GM12878 (cell line): Measurements from ENCODE around the gene NAA60. TPM values are rescaled to one million over a fixed set of nuclear protein-coding genes. Genes with fewer than 3 reads are reported as not detected.

ENCODE experiments used
- ATAC-seq: fragments of 200-7000 bp; cut with Tn5 transposase; 3 replicates; pipeline ENCODE4 v1.9.1; 2020; ENCODE audit warnings: mild to moderate bottlenecking, moderate library complexity
- BruUV-seq: library from RNA; stranded (reverse); fragments of 400-500 nt; replicated peaks from 2 replicates; lab custom pipeline; 2021; lab: Mats Ljungman, UMichigan
- CTCF ChIA-PET: fragments of 300-600 bp; sonication (Branson Sonifier 250); formaldehyde crosslinking; extraction: SDS; loops from one replicate; lab custom pipeline; 2021; ENCODE audit warnings: inconsistent platforms; lab: Yijun Ruan, JAX
- POLR2A ChIA-PET: fragments of 350-600 bp; formaldehyde crosslinking; extraction: SDS; loops from one replicate; lab custom pipeline; 2021; ENCODE audit warnings: inconsistent platforms; lab: Charles Lee
- RAD21 ChIA-PET: fragments of 300-600 bp; sonication (Branson Sonifier 250); formaldehyde crosslinking; loops from one replicate; lab custom pipeline; 2023; ENCODE audit warnings: antibody characterized with exemption; ENCODE audit not compliant: unreplicated experiment; lab: Charles Lee
- SMC1A ChIA-PET: fragments of 300-600 bp; sonication (Branson Sonifier 250); formaldehyde crosslinking; loops from one replicate; lab custom pipeline; 2023; ENCODE audit not compliant: unreplicated experiment, uncharacterized antibody; lab: Charles Lee
- DNase-seq: peaks from one replicate; pipeline ENCODE4 v3.0.0-alpha.2; 2011; ENCODE audit warnings: low read depth, low spot score
- FAIRE-seq: peaks from 3 replicates; lab custom pipeline; 2011; peaks lifted over from hg19 to GRCh38; lab: Jason Lieb, UNC
- H2AFZ ChIP-seq: 2 replicates; pipeline ENCODE4 v1.6.0; 2011; ENCODE audit warnings: low read depth, low read length, control low read depth; ENCODE audit not compliant: control insufficient read depth
- H3K27ac ChIP-seq: 2 replicates; pipeline ENCODE4 v1.5.1; 2011; ENCODE audit warnings: control low read depth; ENCODE audit not compliant: control insufficient read depth, insufficient read depth
- H3K27me3 ChIP-seq, 2 experiments: replicated peaks in 1 of 2; 2 replicates each; pipeline versions ENCODE4 v1.6.0 to v1.6.1; 2011; ENCODE audit warnings: low read length in 1 of 2; ENCODE audit not compliant: control insufficient read depth in 2 of 2, insufficient read depth in 2 of 2
- H3K36me3 ChIP-seq, 2 experiments: 2 replicates each; pipeline ENCODE4 v1.5.1; 2011; ENCODE audit warnings: low read length in 1 of 2; ENCODE audit not compliant: control insufficient read depth in 2 of 2, insufficient read depth in 2 of 2
- H3K4me1 ChIP-seq: 2 replicates; pipeline ENCODE4 v1.6.1; 2011; ENCODE audit warnings: mild to moderate bottlenecking, low read length, moderate library complexity, mixed read lengths; ENCODE audit not compliant: control insufficient read depth, insufficient read depth
- H3K4me2 ChIP-seq: 2 replicates; pipeline ENCODE4 v1.6.0; 2011; ENCODE audit warnings: control low read depth; ENCODE audit not compliant: control insufficient read depth, insufficient read depth
- H3K4me3 ChIP-seq: fragments of 200-600 bp; sonication (generic); 2 replicates; pipeline ENCODE4 v1.5.1; 2016
- H3K79me2 ChIP-seq: 2 replicates; pipeline ENCODE4 v1.6.0; 2011; ENCODE audit warnings: low read length; ENCODE audit not compliant: control insufficient read depth, insufficient read depth
- H3K9ac ChIP-seq: 2 replicates; pipeline ENCODE4 v1.8.0; 2011; ENCODE audit warnings: low read length, control low read depth, mixed read lengths; ENCODE audit not compliant: control insufficient read depth, insufficient read depth
- H3K9me3 ChIP-seq: replicated peaks from 3 replicates; pipeline ENCODE4 v1.5.1; 2011; ENCODE audit warnings: mild to moderate bottlenecking, low read length; ENCODE audit not compliant: control insufficient read depth, insufficient read depth
- H4K20me1 ChIP-seq: 2 replicates; pipeline ENCODE4 v1.6.0; 2011; ENCODE audit not compliant: control insufficient read depth, insufficient read depth
- BACH1 ChIP-seq: fragments of 450-650 bp; IDR thresholded peaks from 2 replicates; pipeline ENCODE4 v1.6.1; 2017; ENCODE audit warnings: mild to moderate bottlenecking, borderline replicate concordance
- BRCA1 ChIP-seq: IDR thresholded peaks from 2 replicates; pipeline ENCODE4 v1.6.1; 2011; ENCODE audit warnings: low read depth, low read length, improper control_type of control experiment
- CHD1 ChIP-seq: IDR thresholded peaks from 2 replicates; pipeline ENCODE4 v1.6.1; 2012; ENCODE audit warnings: low read depth, low read length, improper control_type of control experiment
- EGR1 ChIP-seq, 2 experiments: IDR thresholded peaks; 1 replicate in 1 of 2; 2 replicates in 1 of 2; pipeline ENCODE4 v1.6.1; 2011 to 2012; ENCODE audit warnings: low read depth in 2 of 2, low read length in 2 of 2, borderline replicate concordance in 1 of 2, mild to moderate bottlenecking in 1 of 2, moderate library complexity in 1 of 2
- EZH2 ChIP-seq: IDR thresholded peaks from 2 replicates; pipeline ENCODE4 v1.6.1; 2012; ENCODE audit warnings: low read depth, mild to moderate bottlenecking, control low read depth, inconsistent platforms, low read length, borderline replicate concordance; ENCODE audit not compliant: control insufficient read depth
- KLF5 ChIP-seq: fragments of 450-650 bp; IDR thresholded peaks from 2 replicates; pipeline ENCODE4 v1.6.1; 2014; ENCODE audit warnings: mild to moderate bottlenecking; ENCODE audit not compliant: partially characterized antibody
- MEF2A ChIP-seq: IDR thresholded peaks from 2 replicates; pipeline ENCODE4 v1.6.1; 2011; ENCODE audit warnings: low read depth, mild to moderate bottlenecking, low read length, moderate library complexity; ENCODE audit not compliant: insufficient read depth
- RBBP5 ChIP-seq: fragments of 200-600 bp; sonication (generic); conservative IDR thresholded peaks from 2 replicates; pipeline ENCODE4 v1.6.1; 2016
- RFX5 ChIP-seq: IDR thresholded peaks from 2 replicates; pipeline ENCODE4 v1.6.1; 2011; ENCODE audit warnings: low read depth, low read length, improper control_type of control experiment
- ZNF217 ChIP-seq: fragments of 450-650 bp; IDR thresholded peaks from 2 replicates; pipeline ENCODE4 v1.6.1; 2017; ENCODE audit warnings: antibody characterized with exemption, mild to moderate bottlenecking
- ZNF274 ChIP-seq: IDR thresholded peaks from one replicate; pipeline ENCODE4 v1.8.0; 2011; ENCODE audit not compliant: insufficient read length, insufficient read depth
- WGBS: methylation state at CpG from one replicate; pipeline ENCODE4 v1.1.6; 2016; ENCODE audit warnings: low lambda C conversion rate; ENCODE audit not compliant: insufficient replicate concordance, insufficient coverage; ENCODE audit errors: missing lambda C conversion rate; 5-methylcytosine and 5-hydroxymethylcytosine counted together
- in situ Hi-C: fragments of 300-500 bp; cut with MboI; formaldehyde crosslinking; loops from 9 replicates; pipeline ENCODE4 v1.14.3; 2018; ENCODE audit warnings: mixed read lengths
- intact Hi-C: fragments of 100-400 bp; cut with micrococcal nuclease; formaldehyde crosslinking; loops from one replicate; pipeline ENCODE4 v1.14.2; 2022; ENCODE audit not compliant: unreplicated experiment
- polyA plus RNA-seq, 11 experiments: library from polyadenylated mRNA; depleted of rRNA in 4 of 11; unstranded in 6 of 11; stranded (reverse) in 5 of 11; fragments of >200 nt; fragmentation: Nextera tagmentation in 4 of 11; fragmentation: Illumina TruSeq in 1 of 11; extraction: Ambion mirVana in 4 of 11; extraction: Trizol in 1 of 11; gene quantifications; 1 replicate in 1 of 11; 2 replicates in 10 of 11; pipeline versions ENCODE4 v1.2.1 to v1.2.3, GENCODE V29; 2011 to 2016; ENCODE audit warnings: inconsistent platforms in 2 of 11, missing spikeins in 2 of 11, low read depth in 1 of 11
- total RNA-seq, 4 experiments: library from RNA; depleted of rRNA in 3 of 4; stranded (reverse); fragments of >200 nt in 3 of 4; fragmentation: Illumina TruSeq in 1 of 4; extraction: Trizol in 1 of 4; gene quantifications; 2 replicates each; pipeline versions ENCODE4 v1.2.1 to v1.2.3, GENCODE V29; 2013 to 2021
- TF ChIP-seq, protein P1 (sequence below): IDR thresholded peaks from 2 replicates; pipeline ENCODE4 v1.6.1; 2012; ENCODE audit warnings: low read depth, low read length, improper control_type of control experiment
- TF ChIP-seq, protein P2 (sequence below): fragments of 450-650 bp; IDR thresholded peaks from 2 replicates; pipeline ENCODE4 v1.6.1; 2016; ENCODE audit warnings: mild to moderate bottlenecking, moderate library complexity, borderline replicate concordance
- TF ChIP-seq, protein P3 (sequence below): fragments of 450-650 bp; IDR thresholded peaks from 2 replicates; pipeline ENCODE4 v1.6.1; 2014; ENCODE audit warnings: mild to moderate bottlenecking
- TF ChIP-seq, protein P4 (sequence below): fragments of 450-650 bp; IDR thresholded peaks from 2 replicates; pipeline ENCODE4 v1.6.1; 2016; ENCODE audit warnings: mild to moderate bottlenecking
- TF ChIP-seq, protein P5 (sequence below): fragments of 450-650 bp; IDR thresholded peaks from 2 replicates; pipeline ENCODE4 v1.6.1; 2017; ENCODE audit warnings: low read depth, mild to moderate bottlenecking, moderate library complexity

Gene NAA60
- total and polyA plus RNA-seq, 10 of the 15 experiments (the other 5 are each of a cell fraction or from before 2014, with no cell fraction given): 6.2 to 43.1 (median 34.6) TPM

DNA sequence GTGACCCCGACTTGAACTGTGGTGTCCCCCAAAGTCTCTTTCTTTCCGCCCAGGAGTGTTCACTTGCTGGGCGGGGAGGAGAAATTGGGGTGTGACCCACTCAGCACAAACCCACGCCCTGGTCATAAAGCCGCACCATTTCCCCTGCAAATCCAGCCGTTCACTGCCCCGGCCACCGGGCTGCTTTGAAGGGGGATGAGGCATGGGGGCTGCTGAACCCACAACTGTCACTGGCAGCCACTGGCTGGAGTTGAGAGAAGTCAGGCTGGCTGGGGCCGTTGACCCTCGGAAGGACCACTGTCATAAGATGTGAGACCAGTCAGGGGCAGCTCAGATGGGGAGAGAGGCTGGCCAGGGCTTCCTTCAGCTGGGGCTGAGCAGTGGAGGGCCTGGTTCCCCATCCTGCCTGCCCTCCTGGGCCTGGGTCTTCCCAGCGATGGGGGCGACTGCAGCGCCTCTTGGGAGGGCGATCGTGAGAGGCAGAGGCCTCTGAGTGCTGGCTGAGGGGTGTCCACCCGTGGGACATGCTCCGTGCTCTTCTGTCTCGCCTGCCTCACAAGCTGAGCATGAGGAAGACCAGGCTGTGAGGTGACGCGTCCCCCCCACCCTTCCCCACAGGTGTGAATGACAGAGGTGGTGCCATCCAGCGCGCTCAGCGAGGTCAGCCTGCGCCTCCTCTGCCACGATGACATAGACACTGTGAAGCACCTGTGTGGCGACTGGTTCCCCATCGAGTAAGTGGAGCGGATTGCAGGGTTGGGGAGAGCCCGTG lies 32.3 kb downstream of the NAA60 start:
- Histone ChIP-seq H3K4me2 (no peak overlapping the region), H3K27me3 (no peaks in the 10 kb centered on the region), H2AFZ (no peak overlapping the region), H3K36me3 (peaks cover 5 to 11% of the 10 kb centered on the region in 2 experiments; a peak in 3 of 4 replicates), H4K20me1 (no peaks in the 10 kb centered on the region), H3K4me3 (no peak overlapping the region), H3K27ac (no peak overlapping the region), H3K79me2 (peaks cover 13% of the 10 kb centered on the region), H3K4me1 (no peaks in the 10 kb centered on the region), H3K9me3 (peaks cover 13% of the 10 kb centered on the region), H3K9ac (no peak overlapping the region)
- ChIA-PET CTCF (no interaction called here), POLR2A (no interaction called here), RAD21 (no interaction called here), SMC1A (no interaction called here)
- ATAC-seq (no peak), FAIRE-seq (no peak), DNase-seq (no peak)
- no TSS peak for BruUV-seq
- intact Hi-C loops: no loop called here
- in situ Hi-C loops: no loop called here
- 96% methylated on average over 29 of the region's 29 CpGs for WGBS
- TF ChIP-seq CHD1: no peak
- TF ChIP-seq, protein P1, sequence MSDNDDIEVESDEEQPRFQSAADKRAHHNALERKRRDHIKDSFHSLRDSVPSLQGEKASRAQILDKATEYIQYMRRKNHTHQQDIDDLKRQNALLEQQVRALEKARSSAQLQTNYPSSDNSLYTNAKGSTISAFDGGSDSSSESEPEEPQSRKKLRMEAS: no peak
- TF ChIP-seq KLF5: no peak
- TF ChIP-seq EGR1 (IDR thresholded peaks at IDR 0.05; ENCODE audit: borderline replicate concordance in 1 of 2, low read depth in 2 of 2, low read length in 2 of 2): no peak
- TF ChIP-seq, protein P2, sequence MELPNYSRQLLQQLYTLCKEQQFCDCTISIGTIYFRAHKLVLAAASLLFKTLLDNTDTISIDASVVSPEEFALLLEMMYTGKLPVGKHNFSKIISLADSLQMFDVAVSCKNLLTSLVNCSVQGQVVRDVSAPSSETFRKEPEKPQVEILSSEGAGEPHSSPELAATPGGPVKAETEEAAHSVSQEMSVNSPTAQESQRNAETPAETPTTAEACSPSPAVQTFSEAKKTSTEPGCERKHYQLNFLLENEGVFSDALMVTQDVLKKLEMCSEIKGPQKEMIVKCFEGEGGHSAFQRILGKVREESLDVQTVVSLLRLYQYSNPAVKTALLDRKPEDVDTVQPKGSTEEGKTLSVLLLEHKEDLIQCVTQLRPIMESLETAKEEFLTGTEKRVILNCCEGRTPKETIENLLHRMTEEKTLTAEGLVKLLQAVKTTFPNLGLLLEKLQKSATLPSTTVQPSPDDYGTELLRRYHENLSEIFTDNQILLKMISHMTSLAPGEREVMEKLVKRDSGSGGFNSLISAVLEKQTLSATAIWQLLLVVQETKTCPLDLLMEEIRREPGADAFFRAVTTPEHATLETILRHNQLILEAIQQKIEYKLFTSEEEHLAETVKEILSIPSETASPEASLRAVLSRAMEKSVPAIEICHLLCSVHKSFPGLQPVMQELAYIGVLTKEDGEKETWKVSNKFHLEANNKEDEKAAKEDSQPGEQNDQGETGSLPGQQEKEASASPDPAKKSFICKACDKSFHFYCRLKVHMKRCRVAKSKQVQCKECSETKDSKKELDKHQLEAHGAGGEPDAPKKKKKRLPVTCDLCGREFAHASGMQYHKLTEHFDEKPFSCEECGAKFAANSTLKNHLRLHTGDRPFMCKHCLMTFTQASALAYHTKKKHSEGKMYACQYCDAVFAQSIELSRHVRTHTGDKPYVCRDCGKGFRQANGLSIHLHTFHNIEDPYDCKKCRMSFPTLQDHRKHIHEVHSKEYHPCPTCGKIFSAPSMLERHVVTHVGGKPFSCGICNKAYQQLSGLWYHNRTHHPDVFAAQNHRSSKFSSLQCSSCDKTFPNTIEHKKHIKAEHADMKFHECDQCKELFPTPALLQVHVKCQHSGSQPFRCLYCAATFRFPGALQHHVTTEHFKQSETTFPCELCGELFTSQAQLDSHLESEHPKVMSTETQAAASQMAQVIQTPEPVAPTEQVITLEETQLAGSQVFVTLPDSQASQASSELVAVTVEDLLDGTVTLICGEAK: no peak
- no peak for TF ChIP-seq RFX5
- TF ChIP-seq, protein P3, sequence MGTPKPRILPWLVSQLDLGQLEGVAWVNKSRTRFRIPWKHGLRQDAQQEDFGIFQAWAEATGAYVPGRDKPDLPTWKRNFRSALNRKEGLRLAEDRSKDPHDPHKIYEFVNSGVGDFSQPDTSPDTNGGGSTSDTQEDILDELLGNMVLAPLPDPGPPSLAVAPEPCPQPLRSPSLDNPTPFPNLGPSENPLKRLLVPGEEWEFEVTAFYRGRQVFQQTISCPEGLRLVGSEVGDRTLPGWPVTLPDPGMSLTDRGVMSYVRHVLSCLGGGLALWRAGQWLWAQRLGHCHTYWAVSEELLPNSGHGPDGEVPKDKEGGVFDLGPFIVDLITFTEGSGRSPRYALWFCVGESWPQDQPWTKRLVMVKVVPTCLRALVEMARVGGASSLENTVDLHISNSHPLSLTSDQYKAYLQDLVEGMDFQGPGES: no peak
- TF ChIP-seq ZNF274: no peak
- TF ChIP-seq EZH2: no peak
- TF ChIP-seq BACH1: no peak
- no peak for TF ChIP-seq BRCA1
- no peak for TF ChIP-seq MEF2A
- TF ChIP-seq, protein P4, sequence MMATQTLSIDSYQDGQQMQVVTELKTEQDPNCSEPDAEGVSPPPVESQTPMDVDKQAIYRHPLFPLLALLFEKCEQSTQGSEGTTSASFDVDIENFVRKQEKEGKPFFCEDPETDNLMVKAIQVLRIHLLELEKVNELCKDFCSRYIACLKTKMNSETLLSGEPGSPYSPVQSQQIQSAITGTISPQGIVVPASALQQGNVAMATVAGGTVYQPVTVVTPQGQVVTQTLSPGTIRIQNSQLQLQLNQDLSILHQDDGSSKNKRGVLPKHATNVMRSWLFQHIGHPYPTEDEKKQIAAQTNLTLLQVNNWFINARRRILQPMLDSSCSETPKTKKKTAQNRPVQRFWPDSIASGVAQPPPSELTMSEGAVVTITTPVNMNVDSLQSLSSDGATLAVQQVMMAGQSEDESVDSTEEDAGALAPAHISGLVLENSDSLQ: no peak
- TF ChIP-seq RBBP5: no peak
- TF ChIP-seq ZNF217: no peak
- TF ChIP-seq, protein P5, sequence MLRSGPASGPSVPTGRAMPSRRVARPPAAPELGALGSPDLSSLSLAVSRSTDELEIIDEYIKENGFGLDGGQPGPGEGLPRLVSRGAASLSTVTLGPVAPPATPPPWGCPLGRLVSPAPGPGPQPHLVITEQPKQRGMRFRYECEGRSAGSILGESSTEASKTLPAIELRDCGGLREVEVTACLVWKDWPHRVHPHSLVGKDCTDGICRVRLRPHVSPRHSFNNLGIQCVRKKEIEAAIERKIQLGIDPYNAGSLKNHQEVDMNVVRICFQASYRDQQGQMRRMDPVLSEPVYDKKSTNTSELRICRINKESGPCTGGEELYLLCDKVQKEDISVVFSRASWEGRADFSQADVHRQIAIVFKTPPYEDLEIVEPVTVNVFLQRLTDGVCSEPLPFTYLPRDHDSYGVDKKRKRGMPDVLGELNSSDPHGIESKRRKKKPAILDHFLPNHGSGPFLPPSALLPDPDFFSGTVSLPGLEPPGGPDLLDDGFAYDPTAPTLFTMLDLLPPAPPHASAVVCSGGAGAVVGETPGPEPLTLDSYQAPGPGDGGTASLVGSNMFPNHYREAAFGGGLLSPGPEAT: no peak
